Activated CD4-positive, alpha-beta T cell treated with anti-CD3 and anti-CD28 coated beads, Interleukin-2, amount 50 U/mL, for 16 hours (primary cell): ENCODE measurements around the gene CREBBP.

Experiments used
- DNase-seq: peaks from one replicate; pipeline ENCODE4 v3.0.0-alpha.2; 2020

The CREBBP gene

GRCh38 chr16:3879258-3879886, 1.1 kb downstream of the CREBBP start:
- peak; percentile 28 for DNase-seq

GRCh38 chr16:3878610-3879009, 1.9 kb downstream of the CREBBP start:
- DNase-seq, result no peak

GRCh38 chr16:3876695-3877094, 3.8 kb downstream of the CREBBP start:
- DNase-seq, result no peak

GRCh38 chr16:3876160-3876559, 4.4 kb downstream of the CREBBP start:
- no peak for DNase-seq

GRCh38 chr16:3874794-3875692, 5.5 kb downstream of the CREBBP start:
- DNase-seq, result no peak

GRCh38 chr16:3874242-3874641, 6.3 kb downstream of the CREBBP start:
- no peak for DNase-seq

GRCh38 chr16:3873482-3874173, 6.9 kb downstream of the CREBBP start:
- no peak for DNase-seq

GRCh38 chr16:3872216-3872895, 8.2 kb downstream of the CREBBP start:
- no peak for DNase-seq

- DNase-seq, result no peak
Observed at GRCh38 chr16:3868967-3869366, 11.5 kb downstream of the CREBBP start.

- no peak for DNase-seq
Observed at GRCh38 chr16:3868556-3868955, 12.0 kb downstream of the CREBBP start.

GRCh38 chr16:3866703-3867431, 13.6 kb downstream of the CREBBP start:
- no peak for DNase-seq

GRCh38 chr16:3865241-3865640, 15.3 kb downstream of the CREBBP start:
- no peak for DNase-seq

GRCh38 chr16:3864562-3864961, 16.0 kb downstream of the CREBBP start:
- no peak for DNase-seq

GRCh38 chr16:3863587-3863986, 16.9 kb downstream of the CREBBP start:
- no peak for DNase-seq

GRCh38 chr16:3861808-3862451, 18.6 kb downstream of the CREBBP start:
- DNase-seq, result no peak

- no peak for DNase-seq
Observed at GRCh38 chr16:3859889-3860288, 20.6 kb downstream of the CREBBP start.

- no peak for DNase-seq
Observed at GRCh38 chr16:3858801-3859200, 21.7 kb downstream of the CREBBP start.

- peak; percentile 51 for DNase-seq
Observed at GRCh38 chr16:3857189-3858043, 23.1 kb downstream of the CREBBP start.

- no peak for DNase-seq
Observed at GRCh38 chr16:3856367-3857141, 24.0 kb downstream of the CREBBP start.
